Trophoblast cell (in vitro differentiated cells and primary cell): ENCODE measurements around the gene NYNRIN.

Source experiments
- DNase-seq, 2 donors: peaks; one replicate each; pipeline ENCODE4 v3.0.0-alpha.2; 2016
- H2AFZ ChIP-seq: 2 replicates; pipeline ENCODE4 v1.6.1; 2013; ENCODE audit warnings: low read length, moderate library complexity, mild to moderate bottlenecking; ENCODE audit not compliant: insufficient read depth, poor library complexity
- H2AK5ac ChIP-seq: 2 replicates; pipeline ENCODE4 v1.6.1; 2013; ENCODE audit warnings: mild to moderate bottlenecking, low read length
- H2BK120ac ChIP-seq: 2 replicates; pipeline ENCODE4 v1.6.1; 2013; ENCODE audit warnings: low read length, mild to moderate bottlenecking, moderate library complexity; ENCODE audit not compliant: insufficient read depth, poor library complexity
- H2BK12ac ChIP-seq: 2 replicates; pipeline ENCODE4 v1.6.1; 2013; ENCODE audit warnings: mild to moderate bottlenecking, low read length, moderate library complexity
- H2BK5ac ChIP-seq: 2 replicates; pipeline ENCODE4 v1.6.1; 2013; ENCODE audit warnings: low read length, low read depth, moderate library complexity, mild to moderate bottlenecking; ENCODE audit not compliant: poor library complexity
- H3K14ac ChIP-seq: 2 replicates; pipeline ENCODE4 v1.6.1; 2013; ENCODE audit warnings: mild to moderate bottlenecking, low read length
- H3K18ac ChIP-seq: 2 replicates; pipeline ENCODE4 v1.6.1; 2013; ENCODE audit warnings: mild to moderate bottlenecking, low read length
- H3K23ac ChIP-seq: 2 replicates; pipeline ENCODE4 v1.6.1; 2013; ENCODE audit warnings: low read length
- H3K27ac ChIP-seq: 2 replicates; pipeline ENCODE4 v1.5.1; 2013; ENCODE audit warnings: low read depth, mild to moderate bottlenecking, inconsistent platforms, low read length, moderate library complexity
- H3K27me3 ChIP-seq: 2 replicates; pipeline ENCODE4 v1.6.1; 2013; ENCODE audit warnings: inconsistent platforms, mild to moderate bottlenecking, low read length, moderate library complexity; ENCODE audit not compliant: insufficient read depth
- H3K36me3 ChIP-seq, 2 experiments: 1 replicate in 1 of 2; 2 replicates in 1 of 2; pipeline ENCODE4 v1.6.1; 2013; ENCODE audit warnings: low read length in 2 of 2, mild to moderate bottlenecking in 2 of 2, moderate library complexity in 1 of 2; ENCODE audit not compliant: insufficient read depth in 2 of 2, control insufficient read depth in 1 of 2
- H3K4ac ChIP-seq: 2 replicates; pipeline ENCODE4 v1.6.1; 2013; ENCODE audit warnings: low read depth, mild to moderate bottlenecking, low read length, moderate library complexity
- H3K4me1 ChIP-seq, 2 experiments: 1 replicate in 1 of 2; 2 replicates in 1 of 2; pipeline ENCODE4 v1.6.1; 2013; ENCODE audit warnings: low read length in 2 of 2, mild to moderate bottlenecking in 2 of 2, moderate library complexity in 1 of 2; ENCODE audit not compliant: insufficient read depth in 2 of 2, control insufficient read depth in 1 of 2
- H3K4me2 ChIP-seq: 2 replicates; pipeline ENCODE4 v1.6.1; 2013; ENCODE audit warnings: inconsistent platforms, mild to moderate bottlenecking, low read length, moderate library complexity
- H3K4me3 ChIP-seq: 2 replicates; pipeline ENCODE4 v1.5.1; 2013; ENCODE audit warnings: mild to moderate bottlenecking, low read depth, low read length, inconsistent platforms
- H3K79me1 ChIP-seq: one replicate; pipeline ENCODE4 v1.6.1; 2013; ENCODE audit warnings: low read length
- H3K79me2 ChIP-seq: 2 replicates; pipeline ENCODE4 v1.6.1; 2013; ENCODE audit warnings: low read length, mild to moderate bottlenecking; ENCODE audit not compliant: control insufficient read depth, insufficient read depth, poor library complexity
- H3K9ac ChIP-seq: 2 replicates; pipeline ENCODE4 v1.6.1; 2013; ENCODE audit warnings: mild to moderate bottlenecking, low read length
- H3K9me3 ChIP-seq: 2 replicates; pipeline ENCODE4 v1.6.1; 2013; ENCODE audit warnings: low read depth, mild to moderate bottlenecking, control low read depth, inconsistent platforms, low read length; ENCODE audit not compliant: insufficient read depth
- H4K12ac ChIP-seq: 2 replicates; pipeline ENCODE4 v1.6.1; 2013; ENCODE audit warnings: low read depth, mild to moderate bottlenecking, low read length, moderate library complexity
- H4K8ac ChIP-seq: 2 replicates; pipeline ENCODE4 v1.6.1; 2013; ENCODE audit warnings: low read depth, mild to moderate bottlenecking, low read length, moderate library complexity
- H4K91ac ChIP-seq: one replicate; pipeline ENCODE4 v1.6.1; 2013; ENCODE audit warnings: low read depth, mild to moderate bottlenecking, low read length, moderate library complexity
- WGBS: extraction: QIAGEN DNeasy Blood & Tissue Kit; methylation state at CpG from one replicate; pipeline ENCODE4 v1.1.7; 2013; ENCODE audit warnings: missing lambda C conversion rate; ENCODE audit not compliant: insufficient read length, insufficient coverage; ENCODE audit errors: extremely low coverage; 5-methylcytosine and 5-hydroxymethylcytosine counted together

The NYNRIN gene

GRCh38 chr14:24406416-24406815, 7.6 kb downstream of the NYNRIN start:
- no peaks in the 10 kb centered on the region for H3K27me3 ChIP-seq
- no peak overlapping the region for H2BK120ac ChIP-seq
- no CpG with 5 or more reads among the region's 6 CpGs for WGBS
- H3K18ac ChIP-seq, result no peak overlapping the region
- H3K79me2 ChIP-seq, result no peaks in the 10 kb centered on the region
- no peak overlapping the region for H2BK12ac ChIP-seq
- no peak overlapping the region for H3K4me3 ChIP-seq
- H3K4me1 ChIP-seq, result peaks cover 2 to 10% of the 10 kb centered on the region in 2 experiments
- H3K4me2 ChIP-seq, result no peak overlapping the region
- no peak overlapping the region for H3K27ac ChIP-seq
- no peaks in the 10 kb centered on the region for H3K9me3 ChIP-seq
- H4K12ac ChIP-seq, result no peak overlapping the region
- H3K36me3 ChIP-seq, result peaks cover 44 to 51% of the 10 kb centered on the region in 2 experiments
- no peaks in the 10 kb centered on the region for H3K79me1 ChIP-seq
- no peak overlapping the region for H2AFZ ChIP-seq
- H4K8ac ChIP-seq, result no peak overlapping the region
- H3K23ac ChIP-seq, result no peak overlapping the region
- no peak overlapping the region for H2BK5ac ChIP-seq
- H4K91ac ChIP-seq, result no peak overlapping the region
- H3K9ac ChIP-seq, result no peak overlapping the region
- no peak for DNase-seq
- no peak overlapping the region for H2AK5ac ChIP-seq
- no peak overlapping the region for H3K14ac ChIP-seq
- H3K4ac ChIP-seq, result no peak overlapping the region

DNA sequence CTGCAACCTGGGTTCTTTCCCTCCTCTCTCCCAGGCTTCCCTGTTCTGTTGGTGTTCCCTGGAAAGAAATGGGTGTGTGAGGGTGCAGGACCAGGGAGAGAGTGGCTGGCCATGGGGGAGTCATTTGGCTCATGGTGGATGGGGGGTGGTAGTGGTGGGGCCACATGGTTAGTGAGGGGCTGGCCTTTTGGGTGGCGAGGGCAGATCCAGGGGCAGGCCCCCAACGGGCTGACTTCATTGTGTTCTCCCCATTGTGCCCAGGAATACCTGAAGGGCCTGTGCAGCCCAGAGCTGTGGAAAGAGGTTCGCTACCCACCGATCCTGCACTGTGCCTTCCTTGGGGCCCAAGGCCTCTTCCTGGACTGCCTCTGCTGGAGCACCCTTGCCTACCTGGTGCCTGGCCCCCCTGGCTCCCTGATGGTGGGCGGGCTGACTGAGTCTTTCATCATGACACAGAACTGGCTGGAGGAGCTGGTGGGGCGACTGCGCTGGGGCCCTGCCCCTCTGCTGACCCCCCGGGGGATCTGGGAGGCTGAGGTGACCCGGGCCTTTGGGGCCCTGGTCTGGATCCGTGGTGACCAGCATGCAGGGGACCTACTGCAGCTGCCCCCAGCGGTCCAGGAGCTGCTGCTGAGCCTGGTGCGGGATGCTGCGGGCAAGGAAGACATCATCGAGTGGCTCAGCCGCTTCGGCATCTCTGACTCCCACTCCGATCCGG, 9.0 kb downstream of the NYNRIN start:
- WGBS, result no CpG with 5 or more reads among the region's 18 CpGs
- no peak overlapping the region for H3K27ac ChIP-seq

GRCh38 chr14:24408764-24409163, 10.0 kb downstream of the NYNRIN start:
- H3K23ac ChIP-seq, result no peak overlapping the region
- no peak overlapping the region for H3K14ac ChIP-seq
- no CpG with 5 or more reads among the region's 3 CpGs for WGBS
- H4K12ac ChIP-seq, result no peak overlapping the region
- H3K79me2 ChIP-seq, result no peaks in the 10 kb centered on the region
- no peak overlapping the region for H2BK12ac ChIP-seq
- H3K18ac ChIP-seq, result no peak overlapping the region
- H3K27ac ChIP-seq, result no peak overlapping the region
- no peak overlapping the region for H3K4me3 ChIP-seq
- H2AK5ac ChIP-seq, result no peak overlapping the region
- H3K9me3 ChIP-seq, result no peaks in the 10 kb centered on the region
- no peak overlapping the region for H3K9ac ChIP-seq
- no peak overlapping the region for H3K4ac ChIP-seq
- H2BK120ac ChIP-seq, result no peak overlapping the region
- peaks cover 57 to 65% of the 10 kb centered on the region in 2 experiments for H3K36me3 ChIP-seq
- no peak overlapping the region for H4K8ac ChIP-seq
- DNase-seq, result no peak
- no peak overlapping the region for H3K4me2 ChIP-seq
- H3K27me3 ChIP-seq, result no peaks in the 10 kb centered on the region
- H4K91ac ChIP-seq, result no peak overlapping the region
- H3K4me1 ChIP-seq, result peaks cover 0 to under 1% of the 10 kb centered on the region in 2 experiments
- H2BK5ac ChIP-seq, result no peak overlapping the region
- no peak overlapping the region for H2AFZ ChIP-seq
- H3K79me1 ChIP-seq, result no peaks in the 10 kb centered on the region

More for the DNA sequence above, 9.0 kb downstream of the NYNRIN start:
- H3K18ac ChIP-seq, result no peak overlapping the region
- H3K9ac ChIP-seq, result no peak overlapping the region
- H2BK5ac ChIP-seq, result no peak overlapping the region
- H2BK12ac ChIP-seq, result no peak overlapping the region
- H3K36me3 ChIP-seq, result peaks cover 51 to 60% of the 10 kb centered on the region in 2 experiments
- no peaks in the 10 kb centered on the region for H3K27me3 ChIP-seq
- H3K14ac ChIP-seq, result no peak overlapping the region
- peaks cover 2 to 9% of the 10 kb centered on the region in 2 experiments for H3K4me1 ChIP-seq
- no peaks in the 10 kb centered on the region for H3K79me1 ChIP-seq
- no peak overlapping the region for H2AFZ ChIP-seq
- no peak overlapping the region for H2BK120ac ChIP-seq
- no peak overlapping the region for H3K4ac ChIP-seq
- no peak overlapping the region for H3K4me2 ChIP-seq
- no peaks in the 10 kb centered on the region for H3K9me3 ChIP-seq
- H3K23ac ChIP-seq, result no peak overlapping the region
- no peak overlapping the region for H4K8ac ChIP-seq
- no peak overlapping the region for H3K4me3 ChIP-seq
- H3K79me2 ChIP-seq, result no peaks in the 10 kb centered on the region
- no peak overlapping the region for H2AK5ac ChIP-seq
- H4K12ac ChIP-seq, result no peak overlapping the region
- no peak for DNase-seq
- H4K91ac ChIP-seq, result no peak overlapping the region

DNA sequence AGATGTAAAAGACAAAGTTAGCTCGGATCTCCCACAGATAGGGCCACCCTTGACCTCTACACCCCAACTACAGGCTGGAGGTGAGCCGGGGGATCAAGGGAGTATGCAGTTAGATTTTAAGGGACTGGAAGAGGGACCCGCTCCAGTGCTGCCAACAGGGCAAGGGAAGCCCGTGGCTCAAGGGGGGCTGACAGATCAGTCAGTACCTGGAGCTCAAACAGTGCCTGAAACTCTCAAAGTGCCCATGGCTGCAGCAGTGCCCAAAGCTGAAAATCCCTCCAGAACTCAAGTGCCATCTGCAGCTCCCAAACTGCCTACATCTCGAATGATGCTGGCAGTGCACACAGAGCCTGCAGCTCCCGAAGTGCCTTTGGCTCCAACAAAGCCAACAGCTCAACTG, 10.4 kb downstream of the NYNRIN start:
- no CpG with 5 or more reads among the region's 6 CpGs for WGBS
- no peak overlapping the region for H3K14ac ChIP-seq
- H2BK120ac ChIP-seq, result no peak overlapping the region

More for the DNA sequence above, 10.4 kb downstream of the NYNRIN start:
- H3K4me3 ChIP-seq, result no peak overlapping the region
- no peaks in the 10 kb centered on the region for H3K79me1 ChIP-seq
- no peak overlapping the region for H2BK5ac ChIP-seq
- no peaks in the 10 kb centered on the region for H3K4me1 ChIP-seq
- H4K91ac ChIP-seq, result no peak overlapping the region
- H4K12ac ChIP-seq, result no peak overlapping the region
- H3K27ac ChIP-seq, result no peak overlapping the region
- DNase-seq, result no peak
- H3K23ac ChIP-seq, result no peak overlapping the region
- H3K9me3 ChIP-seq, result no peaks in the 10 kb centered on the region
- no peak overlapping the region for H2BK12ac ChIP-seq
- no peak overlapping the region for H2AK5ac ChIP-seq
- no peak overlapping the region for H3K4me2 ChIP-seq
- no peak overlapping the region for H2AFZ ChIP-seq
- no peak overlapping the region for H4K8ac ChIP-seq
- no peak overlapping the region for H3K4ac ChIP-seq
- peaks cover 61 to 70% of the 10 kb centered on the region in 2 experiments for H3K36me3 ChIP-seq
- no peak overlapping the region for H3K18ac ChIP-seq
- no peaks in the 10 kb centered on the region for H3K27me3 ChIP-seq
- no peak overlapping the region for H3K9ac ChIP-seq
- H3K79me2 ChIP-seq, result no peaks in the 10 kb centered on the region
